Ascending aorta (tissue), 2 donors: Measurements from ENCODE around the gene AHCY. TPM values are rescaled to one million over a fixed set of nuclear protein-coding genes. Genes with fewer than 3 reads are reported as not detected.
"Not testable (repeated sequence)": the region's sequence is repeated elsewhere in the genome, so short reads cannot be mapped to it uniquely, and the experiment has no call there.

Source experiments
- DNase-seq, 2 donors: peaks; one replicate each; pipeline ENCODE4 v3.0.0-alpha.2; 2019; ENCODE audit warnings: low spot score in 2 of 2
- H3K27ac ChIP-seq, 2 donors: fragments of 200-600 bp; sonication (generic); one replicate each; pipeline ENCODE4 v1.5.1; 2016 to 2017; ENCODE audit warnings: mild to moderate bottlenecking in 1 of 2
- H3K27me3 ChIP-seq: fragments of 200-600 bp; sonication (generic); one replicate; pipeline ENCODE4 v1.5.1; 2017
- H3K36me3 ChIP-seq, 2 donors: fragments of 200-600 bp; sonication (generic); one replicate each; pipeline ENCODE4 v1.5.1; 2016
- H3K4me1 ChIP-seq, 2 donors: fragments of 200-600 bp; sonication (generic); one replicate each; pipeline ENCODE4 v1.5.1; 2016 to 2017; ENCODE audit warnings: mild to moderate bottlenecking in 1 of 2
- H3K4me3 ChIP-seq, 2 donors: fragments of 200-600 bp; sonication (generic); one replicate each; pipeline ENCODE4 v1.5.1; 2016 to 2017; ENCODE audit warnings: mild to moderate bottlenecking in 1 of 2
- H3K9me3 ChIP-seq, 2 donors: fragments of 200-600 bp; sonication (generic); one replicate each; pipeline ENCODE4 v1.5.1; 2016
- CTCF ChIP-seq, 3 experiments: fragments of 200-600 bp in 2 of 3; fragments of 450-650 bp in 1 of 3; sonication (generic) in 2 of 3; IDR thresholded peaks; one replicate each; pipeline ENCODE4 v1.5.1; 2016 to 2019; ENCODE audit warnings: antibody characterized with exemption in 3 of 3, mild to moderate bottlenecking in 1 of 3, moderate library complexity in 1 of 3
- intact Hi-C: fragments of 100-400 bp; cut with DNase I; formaldehyde crosslinking; loops from one replicate; pipeline ENCODE4 v1.15.1; 2023
- total RNA-seq: library from RNA; depleted of rRNA; stranded (reverse); fragments of >200 nt; gene quantifications from one replicate; pipeline ENCODE4 v1.1.0, GENCODE V29; 2016

AHCY gene
- total RNA-seq, 1 donor from 2014 or later = 93.8 TPM

GRCh38 chr20:34290471-34290870 lies 12.7 kb downstream of the AHCY start:
- intact Hi-C loops = no loop called here
- peaks cover 35 to 76% of the 10 kb centered on the region in 2 donors for H3K36me3 ChIP-seq
- no peaks in the 10 kb centered on the region for H3K4me1 ChIP-seq
- no peaks in the 10 kb centered on the region for H3K9me3 ChIP-seq
- H3K27ac ChIP-seq = no peak overlapping the region
- TF ChIP-seq CTCF (IDR thresholded peaks at IDR 0.05) = no peak
- H3K4me3 ChIP-seq = no peak overlapping the region
- no peak for DNase-seq
- no peaks in the 10 kb centered on the region for H3K27me3 ChIP-seq

DNA sequence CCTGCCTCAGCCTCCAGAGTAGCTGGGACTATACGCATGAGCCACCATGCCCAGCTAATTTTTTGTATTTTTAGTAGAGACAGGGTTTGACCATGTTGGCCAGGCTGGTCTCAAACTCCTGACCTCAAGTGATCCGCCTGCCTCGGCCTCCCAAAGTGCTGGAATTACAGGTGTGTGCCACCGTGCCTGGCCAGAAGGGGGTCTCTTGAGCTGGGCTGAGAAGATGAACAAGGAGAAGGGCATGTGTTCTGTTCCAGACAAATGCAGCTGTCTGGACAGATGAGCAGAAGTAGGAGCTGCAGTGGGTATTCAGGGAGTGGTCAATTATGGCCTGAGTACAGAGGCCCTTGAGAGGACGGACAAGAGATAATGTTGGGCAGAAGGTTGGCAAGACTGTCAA lies 15.7 kb downstream of the AHCY start:
- intact Hi-C loops, H3K9me3 ChIP-seq, H3K27me3 ChIP-seq, DNase-seq, H3K27ac ChIP-seq, H3K4me3 ChIP-seq, H3K4me1 ChIP-seq: not testable (repeated sequence)
- peaks cover 55 to 82% of the 10 kb centered on the region in 2 donors for H3K36me3 ChIP-seq

- Histone ChIP-seq H3K36me3 (peaks cover 38 to 80% of the 10 kb centered on the region in 2 donors), H3K4me3 (no peak overlapping the region), H3K4me1 (no peaks in the 10 kb centered on the region), H3K27me3 (no peaks in the 10 kb centered on the region), H3K27ac (no peak overlapping the region), H3K9me3 (no peaks in the 10 kb centered on the region)
- intact Hi-C loops = no loop called here
- no peak for DNase-seq
- TF ChIP-seq CTCF (IDR thresholded peaks at IDR 0.05) = no peak
Measured at GRCh38 chr20:34285450-34285849, 17.7 kb downstream of the AHCY start.

DNA sequence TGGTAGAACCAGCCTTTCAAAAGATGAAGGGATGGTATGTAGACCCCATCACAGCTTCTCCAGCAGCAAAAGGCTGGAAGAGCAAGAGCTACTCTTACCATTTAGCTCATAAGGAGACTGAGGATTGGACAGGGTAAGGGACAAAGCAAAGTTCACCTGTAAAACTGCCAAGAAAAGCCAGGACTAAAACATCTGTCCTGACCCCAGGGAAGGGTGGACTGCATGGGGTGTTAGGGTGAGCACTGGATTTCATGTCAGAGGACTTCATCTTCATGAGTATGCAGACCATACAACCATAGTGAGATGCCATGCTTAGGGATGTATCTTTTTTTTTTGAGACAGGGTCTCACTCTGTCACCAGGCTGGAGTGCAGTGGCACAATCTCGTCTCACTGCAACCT lies 19.3 kb downstream of the AHCY start:
- Histone ChIP-seq H3K27me3 (no peaks in the 10 kb centered on the region), H3K4me1 (no peaks in the 10 kb centered on the region), H3K9me3 (no peaks in the 10 kb centered on the region), H3K27ac (no peak overlapping the region), H3K4me3 (no peak overlapping the region), H3K36me3 (peaks cover 33 to 84% of the 10 kb centered on the region in 2 donors)
- intact Hi-C loops = no loop called here
- no peak for TF ChIP-seq CTCF (IDR thresholded peaks at IDR 0.05)
- DNase-seq = no peak

- no peak for TF ChIP-seq CTCF (IDR thresholded peaks at IDR 0.05)
- DNase-seq = no peak
- Histone ChIP-seq H3K4me1 (no peaks in the 10 kb centered on the region), H3K36me3 (peaks cover 33 to 78% of the 10 kb centered on the region in 2 donors), H3K27ac (no peak overlapping the region), H3K4me3 (no peak overlapping the region), H3K9me3 (no peaks in the 10 kb centered on the region), H3K27me3 (no peaks in the 10 kb centered on the region)
- intact Hi-C loops = no loop called here
Measured at GRCh38 chr20:34282041-34282440, 21.1 kb downstream of the AHCY start.

GRCh38 chr20:34281177-34281576 lies 22.0 kb downstream of the AHCY start:
- Histone ChIP-seq H3K36me3 (peaks cover 33 to 76% of the 10 kb centered on the region in 2 donors), H3K9me3 (no peaks in the 10 kb centered on the region), H3K27ac (no peak overlapping the region), H3K27me3 (no peaks in the 10 kb centered on the region), H3K4me3 (no peak overlapping the region), H3K4me1 (no peaks in the 10 kb centered on the region)
- TF ChIP-seq CTCF (IDR thresholded peaks at IDR 0.05) = no peak
- DNase-seq = no peak
- intact Hi-C loops = no loop called here
